Loucy (cell line): ENCODE data around the gene CCM2.

Experiments used
- H2AFZ ChIP-seq: fragments of 200-600 bp; sonication (generic); 2 replicates; pipeline ENCODE4 v1.6.0; 2016; ENCODE audit warnings: antibody characterized with exemption, mild to moderate bottlenecking, low read length, moderate library complexity
- H3F3A ChIP-seq: fragments of 200-600 bp; 2 replicates; pipeline ENCODE4 v1.6.0; 2016; ENCODE audit warnings: antibody characterized with exemption, low read depth, mild to moderate bottlenecking
- H3K27me3 ChIP-seq: fragments of 200-600 bp; sonication (generic); 2 replicates; pipeline ENCODE4 v1.6.1; 2014; ENCODE audit warnings: low read length, mild to moderate bottlenecking; ENCODE audit not compliant: insufficient read depth, poor library complexity, severe bottlenecking
- H3K36me3 ChIP-seq: fragments of 200-600 bp; sonication (generic); 2 replicates; pipeline ENCODE4 v1.6.1; 2016; ENCODE audit warnings: low read length; ENCODE audit not compliant: insufficient read depth
- H3K4me1 ChIP-seq: fragments of 200-600 bp; sonication (generic); 2 replicates; pipeline ENCODE4 v1.5.1; 2014; ENCODE audit warnings: low read length, mild to moderate bottlenecking; ENCODE audit not compliant: insufficient read depth, poor library complexity, severe bottlenecking
- H3K4me2 ChIP-seq: fragments of 200-600 bp; sonication (generic); 2 replicates; pipeline ENCODE4 v1.6.0; 2014; ENCODE audit warnings: antibody characterized with exemption, low read length, low read depth, mild to moderate bottlenecking; ENCODE audit not compliant: poor library complexity, severe bottlenecking
- H3K4me3 ChIP-seq: fragments of 200-600 bp; sonication (generic); 2 replicates; pipeline ENCODE4 v1.5.1; 2014; ENCODE audit warnings: low read length, mild to moderate bottlenecking, mixed read lengths; ENCODE audit not compliant: poor library complexity, severe bottlenecking
- H3K79me2 ChIP-seq: fragments of 200-600 bp; sonication (generic); 2 replicates; pipeline ENCODE4 v1.6.1; 2014; ENCODE audit warnings: low read length; ENCODE audit not compliant: insufficient read depth
- H3K9ac ChIP-seq: fragments of 200-600 bp; sonication (generic); 2 replicates; pipeline ENCODE4 v1.6.0; 2014; ENCODE audit warnings: mild to moderate bottlenecking, low read depth, low read length, moderate library complexity; ENCODE audit not compliant: poor library complexity, severe bottlenecking
- H3K9me2 ChIP-seq: fragments of 200-600 bp; sonication (generic); replicated peaks from 2 replicates; pipeline ENCODE4 v1.6.1; 2016; ENCODE audit warnings: low read depth, low read length, mixed read lengths
- H3K9me3 ChIP-seq: fragments of 200-600 bp; sonication (generic); 2 replicates; pipeline ENCODE4 v1.6.1; 2014; ENCODE audit warnings: mild to moderate bottlenecking, antibody characterized with exemption, low read length, low read depth; ENCODE audit not compliant: insufficient read depth
- H4K20me1 ChIP-seq: fragments of 200-600 bp; sonication (generic); 2 replicates; pipeline ENCODE4 v1.6.0; 2014; ENCODE audit warnings: antibody characterized with exemption, low read length, mild to moderate bottlenecking; ENCODE audit not compliant: insufficient read depth, poor library complexity, severe bottlenecking
- CTCF ChIP-seq: fragments of 200-600 bp; sonication (generic); conservative IDR thresholded peaks from 2 replicates; pipeline ENCODE4 v1.5.1; 2014; ENCODE audit warnings: mild to moderate bottlenecking, antibody characterized with exemption, low read length
- EZH2phosphoT487 ChIP-seq: fragments of 200-600 bp; IDR thresholded peaks from 2 replicates; pipeline ENCODE4 v1.6.1; 2018; ENCODE audit warnings: antibody characterized with exemption, mild to moderate bottlenecking, moderate library complexity, borderline replicate concordance

Gene CCM2

GRCh38 chr7:45052011-45052410 is 52.0 kb downstream of the CCM2 start:
- Histone ChIP-seq H3K4me3 (no peak overlapping the region), H4K20me1 (peaks cover 87% of the 10 kb centered on the region), H3K27me3 (no peaks in the 10 kb centered on the region), H3K4me1 (no peaks in the 10 kb centered on the region), H3K79me2 (peaks cover 91% of the 10 kb centered on the region), H3F3A (no peaks in the 10 kb centered on the region), H2AFZ (no peak overlapping the region), H3K9ac (no peak overlapping the region), H3K9me2 (no peaks in the 10 kb centered on the region), H3K36me3 (peaks cover 78% of the 10 kb centered on the region), H3K4me2 (no peak overlapping the region), H3K9me3 (no peaks in the 10 kb centered on the region)
- TF ChIP-seq CTCF (no peak), EZH2phosphoT487 (no peak)

- Histone ChIP-seq H3K27me3 (no peaks in the 10 kb centered on the region), H3K4me2 (no peak overlapping the region), H3K9me2 (no peaks in the 10 kb centered on the region), H3F3A (no peaks in the 10 kb centered on the region), H3K9me3 (no peaks in the 10 kb centered on the region), H3K4me1 (no peaks in the 10 kb centered on the region), H3K79me2 (peaks cover 93% of the 10 kb centered on the region), H2AFZ (no peak overlapping the region), H4K20me1 (peaks cover 88% of the 10 kb centered on the region), H3K9ac (no peak overlapping the region), H3K4me3 (no peak overlapping the region), H3K36me3 (peaks cover 73% of the 10 kb centered on the region)
- TF ChIP-seq CTCF: no peak
Measured at GRCh38 chr7:45053401-45053800, 53.4 kb downstream of the CCM2 start.

- Histone ChIP-seq H3K36me3 (peaks cover 68% of the 10 kb centered on the region), H4K20me1 (peaks cover 89% of the 10 kb centered on the region), H3K4me3 (no peak overlapping the region), H3K27me3 (no peaks in the 10 kb centered on the region), H3K4me2 (no peak overlapping the region), H3F3A (no peaks in the 10 kb centered on the region), H3K4me1 (no peaks in the 10 kb centered on the region), H3K9me2 (no peaks in the 10 kb centered on the region), H3K9me3 (no peaks in the 10 kb centered on the region), H3K9ac (no peak overlapping the region), H2AFZ (no peak overlapping the region), H3K79me2 (peaks cover 93% of the 10 kb centered on the region)
- TF ChIP-seq CTCF (no peak), EZH2phosphoT487 (no peak)
Measured at GRCh38 chr7:45053941-45054340, 53.9 kb downstream of the CCM2 start.
